Renal cortical epithelial cell (primary cell): Measurements from ENCODE around the gene PDZD4. TPM values are rescaled to one million over a fixed set of nuclear protein-coding genes. Genes with fewer than 3 reads are reported as not detected.

ENCODE experiments used
- DNase-seq: peaks from one replicate; pipeline ENCODE4 v3.0.0-alpha.2; 2011; ENCODE audit warnings: low read depth
- total RNA-seq: library from RNA; depleted of rRNA; stranded (reverse); fragments of >200 nt; gene quantifications from 2 replicates; pipeline ENCODE4 v1.2.3, GENCODE V29; 2014

PDZD4 gene, protein sequence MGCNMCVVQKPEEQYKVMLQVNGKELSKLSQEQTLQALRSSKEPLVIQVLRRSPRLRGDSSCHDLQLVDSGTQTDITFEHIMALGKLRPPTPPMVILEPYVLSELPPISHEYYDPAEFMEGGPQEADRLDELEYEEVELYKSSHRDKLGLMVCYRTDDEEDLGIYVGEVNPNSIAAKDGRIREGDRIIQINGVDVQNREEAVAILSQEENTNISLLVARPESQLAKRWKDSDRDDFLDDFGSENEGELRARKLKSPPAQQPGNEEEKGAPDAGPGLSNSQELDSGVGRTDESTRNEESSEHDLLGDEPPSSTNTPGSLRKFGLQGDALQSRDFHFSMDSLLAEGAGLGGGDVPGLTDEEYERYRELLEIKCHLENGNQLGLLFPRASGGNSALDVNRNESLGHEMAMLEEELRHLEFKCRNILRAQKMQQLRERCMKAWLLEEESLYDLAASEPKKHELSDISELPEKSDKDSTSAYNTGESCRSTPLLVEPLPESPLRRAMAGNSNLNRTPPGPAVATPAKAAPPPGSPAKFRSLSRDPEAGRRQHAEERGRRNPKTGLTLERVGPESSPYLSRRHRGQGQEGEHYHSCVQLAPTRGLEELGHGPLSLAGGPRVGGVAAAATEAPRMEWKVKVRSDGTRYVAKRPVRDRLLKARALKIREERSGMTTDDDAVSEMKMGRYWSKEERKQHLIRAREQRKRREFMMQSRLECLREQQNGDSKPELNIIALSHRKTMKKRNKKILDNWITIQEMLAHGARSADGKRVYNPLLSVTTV
- under 0.01 and 0.30 TPM in 2 replicates for total RNA-seq

GRCh38 chrX:153829799-153830639 is at the start of gene PDZD4:
Gene PDZD4, minus strand, starts transcription at chrX:153830544. Its CDS starts 246 bp downstream, at chrX:153830298.
- no peak for DNase-seq

GRCh38 chrX:153879741-153880439 is 49.5 kb upstream of the PDZD4 start:
- DNase-seq = no peak

DNA sequence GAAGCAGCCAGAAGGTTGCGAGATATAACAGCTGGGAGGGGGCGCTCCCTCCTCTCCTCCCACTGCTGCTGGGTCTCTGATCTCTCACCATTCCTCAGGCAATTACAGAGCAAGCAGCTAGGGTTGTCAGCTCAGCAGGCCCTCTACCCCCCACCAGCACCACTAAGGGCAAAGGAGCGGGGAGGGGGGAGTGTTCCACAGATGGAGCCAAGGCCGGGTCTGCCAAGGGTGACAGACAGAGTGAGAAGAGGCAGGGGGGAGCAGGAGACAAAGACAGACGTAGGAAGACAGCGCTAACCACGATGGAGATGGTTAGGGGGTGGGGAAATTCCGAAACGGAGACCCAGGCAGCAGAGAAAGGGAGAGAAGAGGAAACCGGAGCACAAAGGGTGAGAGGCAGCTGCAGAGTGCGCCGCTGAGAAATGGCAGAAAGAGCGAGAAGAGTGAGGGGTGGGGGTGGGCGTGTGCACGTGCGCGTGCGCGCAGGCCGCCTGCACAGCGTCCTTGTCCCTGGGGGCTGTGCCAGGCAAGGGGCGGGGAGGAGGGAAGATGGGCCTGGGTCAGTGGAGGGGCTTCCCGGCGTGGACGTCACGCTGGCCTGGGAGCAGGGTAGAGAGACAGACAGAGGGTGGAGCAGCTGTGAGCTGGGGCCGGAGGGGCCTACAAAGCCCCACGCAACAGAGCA is 48.8 kb upstream of the PDZD4 start:
- DNase-seq = no peak

DNA sequence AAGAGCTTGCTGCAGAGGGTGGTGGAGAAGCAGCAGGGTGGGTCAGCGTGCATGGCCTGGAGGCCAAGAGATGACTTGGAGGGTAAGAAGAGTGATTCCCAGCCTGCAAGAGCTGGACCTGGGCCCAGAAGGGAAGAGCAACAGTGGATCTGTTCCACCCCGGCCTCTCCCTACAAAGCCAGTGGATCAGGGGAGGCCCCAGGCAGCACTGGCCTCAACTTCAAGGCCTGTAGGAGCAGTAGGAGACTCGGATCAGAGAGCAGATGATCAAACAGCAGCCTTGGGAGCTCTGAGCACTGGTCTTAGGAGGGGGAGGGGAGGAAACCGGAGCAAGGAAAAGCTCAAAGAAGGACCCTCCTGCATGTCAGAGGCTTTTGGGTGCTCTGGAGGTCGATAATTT is 48.0 kb upstream of the PDZD4 start:
- DNase-seq = no peak

DNA sequence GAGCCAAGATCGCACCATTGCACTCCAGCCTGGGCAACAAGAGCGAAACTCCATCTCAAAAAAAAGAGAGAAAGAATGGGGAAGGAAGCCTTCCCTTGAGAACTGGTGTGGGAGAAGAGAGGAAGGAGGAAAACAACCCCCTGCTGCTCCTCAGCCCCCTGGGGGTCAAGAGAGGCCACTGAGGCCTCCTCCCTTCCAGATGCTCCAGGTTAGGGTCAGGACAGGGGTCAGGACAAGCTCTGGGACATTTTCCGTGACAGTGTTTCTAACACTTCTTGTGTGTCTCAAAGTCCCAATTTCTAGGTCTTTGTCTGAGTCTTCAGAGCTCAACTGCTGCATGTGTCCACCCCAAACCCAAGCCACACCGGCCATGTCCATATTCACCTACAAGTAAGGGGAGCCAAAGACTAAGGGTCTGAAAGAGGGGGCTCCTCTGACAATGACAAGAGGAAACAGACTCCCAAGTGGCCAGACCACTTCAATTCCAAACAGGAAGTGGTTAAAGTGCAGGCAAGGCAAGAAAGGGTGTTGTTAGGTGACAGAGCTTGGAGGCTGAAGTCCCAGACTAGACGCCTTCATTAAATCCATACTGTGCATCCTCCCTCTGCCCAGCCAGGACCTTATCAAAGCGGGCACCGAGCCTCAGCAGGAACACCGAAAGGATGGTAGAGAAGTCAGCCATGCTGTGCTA is 47.4 kb upstream of the PDZD4 start:
- no peak for DNase-seq

- DNase-seq = no peak
Observed at GRCh38 chrX:153876112-153876491, 45.8 kb upstream of the PDZD4 start.

DNA sequence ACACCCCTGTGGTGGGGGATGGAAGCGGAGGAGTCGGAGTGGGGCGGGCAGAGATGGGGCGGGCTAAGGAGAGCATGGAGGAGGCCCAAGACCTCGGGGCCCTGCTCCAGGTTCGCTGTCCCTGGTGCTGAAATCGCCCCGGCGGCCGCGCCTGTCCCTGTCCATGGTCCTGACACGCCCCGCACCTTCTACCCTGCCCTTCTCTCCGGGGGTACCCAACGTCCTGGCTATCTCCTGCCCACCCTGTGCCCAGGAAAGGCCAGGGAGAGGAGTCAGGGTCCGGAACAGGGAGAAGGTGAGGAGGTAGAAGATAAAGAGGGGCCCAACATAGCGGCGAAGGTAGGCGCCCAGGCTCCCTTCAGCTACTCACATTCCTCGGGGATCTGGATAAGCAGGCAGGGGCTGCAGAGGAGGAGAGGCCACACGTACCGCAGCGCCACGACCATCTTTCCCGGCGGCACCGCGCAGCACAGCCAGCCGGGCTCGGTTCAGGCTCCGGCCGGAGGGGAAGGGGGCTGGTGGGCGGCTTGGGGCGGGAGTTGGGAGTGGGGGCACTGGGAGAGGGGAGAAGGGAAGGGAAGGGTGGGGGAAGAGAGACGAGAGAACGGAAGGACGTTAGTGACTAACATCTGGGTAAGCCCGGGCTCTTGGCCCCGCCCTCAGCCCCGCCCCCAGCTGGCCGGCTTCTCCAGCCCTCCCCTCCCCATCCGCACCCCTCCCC is 45.2 kb upstream of the PDZD4 start:
- DNase-seq = no peak

GRCh38 chrX:153874366-153875125 is 44.2 kb upstream of the PDZD4 start:
- peak; percentile 11 for DNase-seq

DNA sequence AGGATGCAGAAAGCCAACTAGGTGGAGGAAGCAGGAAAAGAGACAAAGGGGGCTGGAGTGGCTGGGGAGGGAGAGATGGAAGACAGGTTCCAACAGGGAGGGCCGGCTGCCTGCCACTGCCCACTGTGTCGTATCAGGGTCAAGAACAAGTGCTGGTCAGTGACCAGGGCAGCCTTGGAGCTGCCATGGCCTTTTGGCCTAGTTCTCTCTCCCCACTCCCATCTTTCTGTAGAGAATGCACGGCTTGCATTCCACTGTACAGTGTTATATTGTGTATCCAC is 43.7 kb upstream of the PDZD4 start:
- no peak for DNase-seq

DNA sequence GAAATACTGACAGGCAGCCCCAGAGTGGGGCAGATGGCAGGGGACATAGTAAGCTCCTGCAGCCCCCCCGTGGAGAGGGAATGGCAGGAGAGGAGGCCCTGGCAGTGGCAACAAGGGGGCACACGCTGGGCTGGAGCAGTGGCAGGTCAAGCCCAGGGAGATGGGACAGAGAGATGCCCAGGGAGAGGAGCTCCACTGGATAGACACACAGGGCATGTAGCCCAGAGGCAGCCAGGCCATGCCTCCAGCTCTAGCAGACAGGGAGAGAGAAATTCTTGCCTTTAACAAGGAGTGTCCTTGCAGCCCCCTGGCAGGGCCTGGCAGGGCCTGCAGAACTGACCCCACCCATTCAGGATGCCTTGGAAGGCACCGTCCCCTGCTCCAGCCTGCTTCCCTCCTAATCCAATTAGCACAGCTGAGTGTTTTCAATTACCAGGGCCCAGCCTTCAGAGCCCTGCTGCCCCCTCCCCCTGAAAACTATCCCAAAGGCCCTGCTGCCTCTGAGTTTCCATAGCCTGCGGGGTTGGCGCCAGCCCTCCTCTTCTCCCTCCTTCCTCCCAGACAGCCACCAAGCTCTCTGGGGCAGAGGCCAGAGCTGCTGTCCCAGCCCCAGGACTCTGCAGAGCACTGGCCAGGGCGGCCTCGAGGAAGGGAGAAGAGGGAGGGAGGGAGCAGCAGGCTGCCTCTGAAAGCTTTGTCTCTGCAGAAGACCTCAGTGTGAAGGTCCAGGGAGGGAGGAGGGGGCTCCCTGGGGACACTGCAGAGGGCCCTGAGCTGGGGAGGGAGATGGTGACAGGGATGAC is 43.1 kb upstream of the PDZD4 start:
- DNase-seq = no peak

DNA sequence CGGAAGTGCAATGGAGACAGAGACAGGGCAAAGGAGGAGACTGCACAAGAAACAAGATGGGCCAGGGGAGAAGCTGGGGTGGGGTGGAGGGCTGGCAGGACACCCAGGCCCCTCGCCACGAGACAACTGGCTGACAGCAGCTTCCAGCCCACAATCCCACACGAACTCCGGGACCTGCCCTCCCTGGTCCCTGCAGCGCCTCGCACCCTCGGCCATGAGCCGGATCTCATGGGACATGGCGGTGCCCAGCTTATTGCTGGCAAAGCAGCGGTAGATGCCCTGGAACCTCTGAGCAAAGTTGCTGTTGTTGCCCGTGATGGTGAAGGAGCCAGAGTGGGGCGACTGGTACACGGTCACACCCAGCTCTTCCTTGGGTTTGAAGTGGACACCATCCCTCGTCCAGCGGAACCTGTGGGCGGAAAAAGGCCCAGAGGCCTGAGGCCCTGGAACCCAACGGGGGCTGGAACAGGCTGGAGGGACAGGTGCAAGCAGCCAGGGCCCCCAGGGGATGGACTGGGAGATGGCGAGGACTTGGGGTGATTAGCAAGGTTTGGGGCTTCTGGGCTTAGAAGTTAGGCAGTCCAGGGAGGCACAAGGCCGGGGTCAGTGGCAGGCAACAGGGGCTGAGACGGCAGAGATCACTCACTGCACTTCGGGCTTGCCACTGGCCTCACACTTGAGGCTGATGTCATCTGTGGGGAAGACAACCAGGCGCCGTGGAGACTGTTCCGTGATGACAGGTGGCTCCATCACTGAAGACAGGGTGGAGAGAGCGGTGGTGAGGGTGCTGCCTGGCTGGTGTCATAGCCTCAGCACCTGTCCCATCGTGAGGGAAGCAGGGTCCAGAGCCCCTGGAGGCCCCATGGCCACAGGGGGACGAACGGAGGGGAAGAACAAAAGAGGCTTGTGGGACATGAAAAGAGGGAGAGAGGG is 41.9 kb upstream of the PDZD4 start:
- DNase-seq = no peak

DNA sequence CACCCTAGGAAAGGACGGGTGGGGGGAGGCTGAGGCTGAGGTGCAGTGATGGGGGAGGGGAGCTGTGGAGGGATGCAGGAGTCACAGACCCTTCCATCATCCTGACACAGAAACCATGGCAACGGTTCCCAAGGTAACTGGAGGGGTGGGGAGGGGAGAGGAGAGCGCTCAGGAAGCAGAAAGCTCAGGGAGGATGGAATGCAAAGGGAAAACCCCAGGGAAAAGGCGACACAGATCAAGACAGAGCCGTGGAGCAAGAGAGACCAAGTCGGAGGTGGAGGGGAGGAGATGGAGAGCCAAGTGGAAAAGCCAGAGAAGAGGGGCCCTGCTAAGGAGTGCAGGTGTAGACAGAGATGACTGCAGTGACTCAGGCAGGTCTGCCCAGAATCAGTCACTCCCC is 41.1 kb upstream of the PDZD4 start:
- DNase-seq = no peak

DNA sequence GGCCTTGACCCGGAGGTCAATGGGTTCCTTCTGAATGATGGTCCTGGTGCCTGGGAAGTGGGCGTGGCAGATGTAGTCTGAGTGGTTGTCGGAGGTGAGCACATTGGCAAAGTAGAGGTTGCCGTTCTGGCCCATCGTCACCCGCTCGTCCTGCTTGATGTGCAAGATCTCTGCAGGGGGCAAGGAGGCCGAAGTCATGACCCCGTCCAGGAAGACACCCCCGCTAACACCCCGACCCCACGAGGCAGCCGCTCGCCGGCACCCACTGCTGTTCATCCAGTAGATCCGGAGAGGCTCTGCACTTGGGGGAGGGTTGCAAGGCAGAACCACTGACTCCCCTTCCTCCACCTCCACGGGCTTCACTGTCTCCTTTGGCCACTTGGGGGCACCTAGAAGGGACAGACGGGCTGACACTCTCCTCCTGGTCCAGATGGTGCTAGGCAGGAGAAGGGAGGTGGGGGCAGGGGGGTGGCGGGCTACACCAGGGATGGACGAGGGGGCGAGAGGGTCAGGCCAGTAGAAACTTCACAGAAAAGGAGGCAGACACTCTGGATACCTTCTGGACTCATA is 40.5 kb upstream of the PDZD4 start:
- DNase-seq = no peak

DNA sequence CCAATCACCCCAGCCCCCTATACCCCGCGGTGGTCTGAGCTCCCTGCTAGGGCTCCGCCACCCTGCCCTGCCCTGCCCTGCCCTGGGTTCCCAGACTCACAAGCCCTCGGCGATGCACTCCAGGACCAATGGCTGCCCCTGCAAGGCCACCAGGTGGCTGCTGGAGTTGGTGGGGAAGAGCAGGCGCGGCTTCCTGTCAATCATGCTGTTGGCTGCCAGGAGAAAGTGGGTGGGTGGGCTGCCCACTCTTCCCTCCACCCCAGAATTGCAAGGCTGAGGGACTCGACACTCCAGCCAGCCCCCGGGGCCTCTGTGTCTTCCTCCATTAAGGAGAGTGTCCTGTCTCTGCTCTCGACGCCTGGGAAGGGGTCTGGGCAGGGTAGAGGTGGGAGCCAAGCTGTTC is 39.9 kb upstream of the PDZD4 start:
- no peak for DNase-seq

DNA sequence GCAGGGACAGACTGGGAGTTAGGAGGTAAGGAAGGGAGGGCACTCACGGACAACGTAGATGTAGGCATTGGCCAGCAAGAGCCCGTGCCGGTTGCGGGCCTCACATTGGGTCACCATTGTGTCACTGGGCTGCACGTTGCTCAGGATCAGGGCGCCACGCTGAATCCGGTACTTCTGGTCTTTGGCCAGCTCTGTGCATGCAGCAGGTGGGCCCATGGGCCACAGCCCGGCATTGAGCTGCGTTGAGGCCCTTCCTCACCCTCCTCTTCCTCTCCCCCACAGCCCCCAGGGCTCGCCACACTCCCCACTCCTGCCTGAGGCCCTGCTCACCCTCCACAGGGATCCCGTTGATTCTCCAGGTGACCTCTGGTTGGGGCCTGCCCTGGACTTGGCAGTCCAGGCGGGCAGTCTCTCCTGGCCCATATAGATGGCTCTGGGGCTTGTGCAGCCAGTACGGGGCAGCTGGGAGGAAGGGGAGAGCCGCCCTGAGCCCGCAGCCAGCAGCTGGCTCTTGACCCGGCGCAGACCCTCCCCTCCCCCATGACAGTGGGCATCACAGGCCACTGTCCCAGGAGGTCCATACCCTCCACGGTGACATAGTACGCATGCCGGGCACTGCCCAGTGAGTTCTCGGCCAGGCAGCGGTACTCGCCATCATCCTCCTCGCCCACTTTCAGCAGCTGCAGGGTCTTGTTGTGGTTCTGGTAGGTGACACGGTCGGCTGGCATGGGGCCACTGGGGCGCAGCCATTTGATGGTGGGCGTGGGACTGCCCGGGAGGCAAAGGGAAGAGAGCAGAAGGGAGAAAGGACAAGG is 39.3 kb upstream of the PDZD4 start:
- DNase-seq = no peak
